Ovary (tissue), 3 donors: Measurements from ENCODE around the gene TPSG1.

Experiments
- CTCF ChIP-seq, 3 donors: fragments of 450-650 bp in 2 of 3; fragments of 200-600 bp in 1 of 3; IDR thresholded peaks; one replicate each; pipeline versions ENCODE4 v1.5.1 to v1.8.0; 2016 to 2022; ENCODE audit warnings: antibody characterized with exemption in 3 of 3, mild to moderate bottlenecking in 1 of 3
- EP300 ChIP-seq: sonication (generic); formaldehyde crosslinking; IDR thresholded peaks from one replicate; pipeline ENCODE4 v1.6.1; 2017; ENCODE audit warnings: antibody characterized with exemption
- POLR2A ChIP-seq: fragments of 450-650 bp; IDR thresholded peaks from one replicate; pipeline ENCODE4 v1.6.1; 2017; ENCODE audit warnings: antibody characterized with exemption, mild to moderate bottlenecking, moderate library complexity
- donor health status: DM: no; HTN: no; CAD: no.

DNA sequence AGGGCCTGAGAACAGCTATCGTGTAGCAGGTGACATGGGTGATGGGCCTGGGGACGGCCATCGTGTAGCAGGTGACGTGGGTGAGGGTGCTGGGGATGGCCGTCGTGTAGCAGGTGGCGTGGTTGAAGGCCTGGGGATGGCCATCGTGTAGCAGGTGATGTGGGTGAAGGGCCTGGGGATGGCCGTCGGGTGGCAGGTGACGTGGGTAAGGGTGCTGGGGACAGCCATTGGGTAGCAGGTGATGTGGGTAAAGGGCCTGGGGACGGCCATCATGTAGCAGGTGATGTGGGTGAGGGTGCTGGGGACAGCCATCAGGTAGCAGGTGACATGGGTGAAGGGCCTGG, 46.3 kb upstream of the TPSG1 start:
- no peak for TF ChIP-seq CTCF (IDR thresholded peaks at IDR 0.05)
- TF ChIP-seq EP300, result no peak
- no peak for TF ChIP-seq POLR2A
